ENCODE results near the gene NKAIN2.

- TF ChIP-seq POLR2AphosphoS5 (IDR thresholded peaks at IDR 0.05) (no peak), CTCF (IDR thresholded peaks at IDR 0.05) (no peak)
Measured at GRCh38 chr6:124490122-124490521, 686.5 kb downstream of the NKAIN2 start.

Data from breast epithelium (tissue), 3 donors.